GM19324 (cell line): ENCODE data around the gene ANKRD23.

Experiments used
- ATAC-seq: cut with Tn5 transposase; IDR thresholded peaks from one replicate; pipeline ENCODE4 v1.9.1; 2021; ENCODE audit warnings: mild to moderate bottlenecking, moderate library complexity; ENCODE audit not compliant: unreplicated experiment, low FRiP score

The ANKRD23 gene

DNA sequence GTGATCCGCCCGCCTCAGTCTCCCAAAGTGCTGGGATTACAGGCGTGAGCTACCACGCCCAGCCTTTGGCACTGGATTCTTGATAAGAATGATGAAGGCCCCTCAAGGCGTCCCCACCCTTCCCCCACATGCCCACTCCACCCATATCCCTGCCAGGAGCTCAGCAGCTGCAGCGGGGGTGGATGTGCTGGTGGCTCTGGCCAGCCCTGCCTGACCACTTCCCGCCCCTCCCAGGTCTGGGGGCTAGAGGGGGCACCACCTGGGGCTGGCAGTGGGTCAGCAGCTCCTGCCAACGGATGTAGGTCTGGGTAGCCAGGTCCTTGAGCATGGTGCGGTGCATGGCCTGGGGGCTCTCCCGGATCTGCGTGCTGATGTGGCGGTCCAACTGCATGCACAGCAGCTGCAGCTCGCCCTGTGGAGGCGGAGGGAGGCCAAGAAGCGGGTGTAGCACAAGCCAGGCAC lies 33.8 kb upstream of the ANKRD23 start:
- no peak for ATAC-seq

DNA sequence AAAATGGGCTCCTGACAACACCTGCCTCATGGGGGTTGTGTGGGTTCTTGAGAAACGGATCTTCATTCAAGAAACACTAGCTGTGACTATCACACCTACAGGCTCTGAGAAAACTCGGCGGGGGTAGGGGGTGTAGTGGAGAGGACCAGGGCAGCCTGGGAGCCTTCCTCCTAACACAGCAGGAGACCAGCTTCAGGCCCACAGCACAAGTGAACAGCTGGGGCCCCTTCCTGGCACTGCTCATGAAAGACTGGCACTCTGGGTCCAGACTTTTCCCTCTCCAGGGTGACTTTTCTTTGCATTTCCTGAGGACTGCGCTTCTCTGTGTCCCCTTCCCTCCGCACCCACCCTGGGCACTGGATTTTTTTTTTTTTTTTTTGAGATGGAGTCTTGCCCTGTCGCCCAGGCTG lies 33.2 kb upstream of the ANKRD23 start:
- no peak for ATAC-seq

DNA sequence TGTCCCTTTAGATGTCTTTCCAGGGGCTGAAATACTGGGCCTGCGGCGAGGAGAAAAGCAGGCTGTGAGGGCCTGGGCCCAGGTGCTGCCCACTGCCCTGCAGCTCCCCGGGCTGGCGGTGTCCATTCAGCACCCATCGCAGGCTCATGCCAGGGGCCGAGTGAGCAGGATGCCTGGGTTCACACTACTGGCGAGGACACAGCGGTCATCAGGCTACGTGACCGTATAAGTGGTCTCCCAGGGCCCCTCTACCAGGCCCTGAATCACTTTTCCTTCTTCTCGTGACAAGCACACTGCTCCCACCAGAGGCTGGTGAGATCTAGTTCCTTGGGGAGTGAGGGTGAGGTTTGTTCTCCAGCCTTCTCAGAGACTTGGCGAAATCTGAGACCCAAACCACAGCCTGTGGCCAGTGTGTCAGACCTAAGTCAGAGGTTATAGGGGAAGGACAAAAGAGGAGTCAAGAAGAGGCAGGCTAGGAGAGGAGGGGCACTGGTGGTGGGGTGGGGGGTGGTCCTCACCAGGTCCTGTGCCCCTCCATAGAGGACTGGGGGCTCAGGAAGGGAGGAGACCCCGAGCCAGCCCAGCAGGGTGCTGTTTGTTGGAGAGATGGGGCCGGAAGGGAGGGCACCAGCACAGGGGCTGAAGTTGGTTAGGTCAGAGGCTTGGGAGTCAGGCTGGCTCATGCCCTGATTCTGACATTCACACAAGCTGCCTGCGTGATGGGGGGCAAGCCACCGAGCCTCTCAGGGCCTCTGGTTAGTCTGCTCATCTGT lies 32.6 kb upstream of the ANKRD23 start:
- ATAC-seq = no peak

DNA sequence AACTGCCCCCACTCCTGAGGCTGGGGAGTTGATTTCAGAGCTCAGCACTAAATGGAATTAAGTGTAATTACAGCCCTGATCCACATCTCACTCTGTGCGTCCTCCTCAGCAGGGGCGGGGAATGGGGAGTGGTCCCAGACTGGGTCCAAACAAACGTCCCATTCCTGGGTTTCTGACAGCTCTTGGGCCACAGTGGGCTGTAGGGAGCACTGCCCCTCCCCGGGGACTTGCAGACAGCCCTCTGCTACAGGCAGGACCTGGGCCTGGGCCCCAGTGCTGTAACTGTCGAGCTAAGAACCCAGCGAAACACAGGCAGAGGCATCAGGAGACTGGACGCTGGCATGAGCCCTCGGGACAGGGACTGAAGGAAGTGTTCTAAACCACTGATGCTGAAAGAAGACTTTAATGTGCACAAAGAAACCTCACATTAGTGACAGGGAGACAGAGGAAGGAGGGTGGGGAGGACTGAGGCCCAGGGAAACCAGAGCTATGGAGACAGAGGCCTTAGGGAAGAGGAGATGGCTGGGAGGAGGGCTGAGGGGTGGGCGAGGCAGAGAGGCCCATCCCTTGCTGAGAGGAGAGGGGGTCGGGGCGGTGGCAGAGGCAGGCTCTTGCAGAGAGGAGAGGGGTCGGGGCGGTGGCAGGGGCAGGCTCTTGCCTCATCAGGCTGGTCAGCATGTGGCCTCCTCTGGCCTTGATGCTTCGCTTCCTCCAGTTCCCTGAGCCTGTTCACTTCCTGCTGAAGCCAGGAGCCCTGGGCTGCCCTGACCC lies 31.9 kb upstream of the ANKRD23 start:
- no peak for ATAC-seq

DNA sequence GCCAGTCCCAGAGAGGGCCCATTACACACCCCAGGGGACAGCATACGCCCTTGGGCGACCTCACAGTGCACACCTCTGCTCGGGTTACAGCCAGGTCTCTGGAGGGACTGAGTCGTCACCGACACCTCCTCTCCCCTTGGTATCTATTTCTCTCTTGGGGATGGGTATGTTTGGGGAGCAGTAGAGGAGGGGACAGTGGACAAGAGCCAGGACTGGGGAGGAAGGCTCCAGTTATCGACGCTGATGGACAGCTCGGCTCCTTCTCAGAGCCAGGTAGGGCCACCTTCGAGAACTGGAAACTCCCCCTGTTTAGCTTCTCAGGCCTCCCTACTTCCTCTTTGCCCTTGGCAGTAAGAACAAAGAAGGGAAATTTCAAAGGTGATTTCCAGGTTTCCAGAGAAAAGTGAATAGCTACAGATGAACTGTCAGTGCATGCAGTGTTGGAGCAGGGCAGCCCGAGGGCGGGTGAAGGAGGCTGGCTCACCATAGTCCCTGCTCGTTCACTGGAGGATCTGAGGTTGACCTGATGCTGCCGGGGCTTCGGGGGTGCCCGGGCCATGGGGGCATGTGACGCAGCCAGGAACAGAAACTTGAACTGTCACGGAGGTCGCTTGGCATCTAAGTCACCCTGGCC lies 30.5 kb upstream of the ANKRD23 start:
- ATAC-seq = no peak

DNA sequence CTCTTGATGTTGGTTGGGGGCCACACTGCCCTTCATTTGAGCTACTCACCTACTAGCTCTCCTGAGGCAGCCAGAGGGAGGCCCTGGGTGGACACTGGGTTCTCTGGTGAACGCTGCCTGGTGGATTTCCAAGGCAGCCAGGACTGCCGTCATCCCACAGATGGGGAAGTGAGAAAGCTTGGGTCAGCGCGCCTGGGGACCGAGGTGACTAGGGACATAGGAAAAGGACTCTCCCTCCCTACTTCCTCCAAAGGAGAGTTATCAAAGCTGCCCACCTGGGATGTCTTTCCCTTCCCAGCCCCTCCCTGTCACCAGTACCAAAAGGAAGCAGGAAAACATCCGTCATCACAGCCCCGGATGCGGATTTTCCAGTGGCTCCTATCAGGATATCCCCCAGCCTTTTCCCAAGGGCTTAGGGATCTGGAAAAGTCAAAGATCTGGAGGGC lies 29.9 kb upstream of the ANKRD23 start:
- no peak for ATAC-seq

DNA sequence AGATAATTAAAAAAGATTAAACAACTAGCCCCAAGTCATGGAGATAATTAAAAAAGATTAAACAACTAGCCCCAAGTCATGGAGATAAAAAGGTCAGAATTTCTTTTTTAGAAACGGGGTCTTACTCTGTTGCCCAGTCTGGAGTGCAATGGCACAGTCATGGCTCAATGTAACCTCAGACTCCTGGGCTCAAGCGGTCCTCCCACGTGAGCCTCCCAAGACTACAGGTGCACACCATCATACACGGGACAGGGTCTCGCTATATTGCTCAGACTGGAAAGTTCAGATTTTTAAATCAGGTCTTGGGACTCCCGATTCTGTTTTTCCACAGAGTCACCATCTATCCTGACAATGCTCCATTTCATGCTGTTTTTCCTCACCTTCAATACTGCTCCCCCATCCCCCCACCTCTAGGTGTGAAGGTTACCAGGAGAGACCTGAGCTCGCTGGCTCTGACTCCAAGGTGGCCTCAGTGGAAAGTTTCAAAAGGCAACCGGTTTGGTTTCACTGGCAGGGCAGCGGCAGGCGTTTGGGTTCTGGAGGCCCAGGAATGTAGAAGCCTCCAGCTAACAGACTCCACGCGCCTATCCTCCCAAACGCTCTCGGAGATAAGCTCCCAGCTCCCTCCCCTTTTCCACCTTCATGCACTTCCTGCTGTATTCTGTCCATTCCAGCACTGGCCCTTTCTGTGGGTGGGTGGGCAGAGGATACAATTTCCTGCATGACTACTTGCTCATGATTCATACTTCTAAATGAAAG lies 28.9 kb upstream of the ANKRD23 start:
- no peak for ATAC-seq

DNA sequence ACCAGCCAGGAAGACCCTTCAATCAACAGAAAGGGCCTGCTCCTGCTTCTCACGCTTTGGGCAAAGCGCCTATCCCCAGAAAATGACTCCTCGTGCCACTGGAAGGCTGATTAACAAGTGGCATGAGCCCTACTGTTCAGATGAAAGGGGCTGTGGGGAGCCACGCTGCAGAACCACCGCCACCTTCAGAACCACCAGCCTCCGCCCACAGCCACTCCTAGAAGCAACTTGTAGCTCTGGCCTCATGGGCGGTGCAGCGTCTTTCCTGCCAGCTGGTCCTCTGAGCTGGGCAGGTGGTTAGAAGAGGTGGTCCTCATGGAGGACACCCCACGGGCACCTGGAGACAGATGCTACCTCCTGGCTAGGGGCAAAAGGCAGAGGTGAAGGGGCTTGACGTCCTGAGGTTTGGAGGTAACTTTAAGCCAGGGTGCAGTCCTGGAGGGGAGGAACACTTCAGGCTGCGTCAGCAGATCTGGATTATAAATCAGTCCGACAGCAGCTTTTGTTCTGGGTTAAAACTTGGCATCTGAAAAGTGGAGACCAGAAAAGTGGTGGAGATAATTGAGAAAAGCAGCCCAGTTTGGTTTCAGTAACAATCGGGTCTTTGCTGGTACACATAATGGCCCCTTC lies 26.9 kb upstream of the ANKRD23 start:
- ATAC-seq = no peak

DNA sequence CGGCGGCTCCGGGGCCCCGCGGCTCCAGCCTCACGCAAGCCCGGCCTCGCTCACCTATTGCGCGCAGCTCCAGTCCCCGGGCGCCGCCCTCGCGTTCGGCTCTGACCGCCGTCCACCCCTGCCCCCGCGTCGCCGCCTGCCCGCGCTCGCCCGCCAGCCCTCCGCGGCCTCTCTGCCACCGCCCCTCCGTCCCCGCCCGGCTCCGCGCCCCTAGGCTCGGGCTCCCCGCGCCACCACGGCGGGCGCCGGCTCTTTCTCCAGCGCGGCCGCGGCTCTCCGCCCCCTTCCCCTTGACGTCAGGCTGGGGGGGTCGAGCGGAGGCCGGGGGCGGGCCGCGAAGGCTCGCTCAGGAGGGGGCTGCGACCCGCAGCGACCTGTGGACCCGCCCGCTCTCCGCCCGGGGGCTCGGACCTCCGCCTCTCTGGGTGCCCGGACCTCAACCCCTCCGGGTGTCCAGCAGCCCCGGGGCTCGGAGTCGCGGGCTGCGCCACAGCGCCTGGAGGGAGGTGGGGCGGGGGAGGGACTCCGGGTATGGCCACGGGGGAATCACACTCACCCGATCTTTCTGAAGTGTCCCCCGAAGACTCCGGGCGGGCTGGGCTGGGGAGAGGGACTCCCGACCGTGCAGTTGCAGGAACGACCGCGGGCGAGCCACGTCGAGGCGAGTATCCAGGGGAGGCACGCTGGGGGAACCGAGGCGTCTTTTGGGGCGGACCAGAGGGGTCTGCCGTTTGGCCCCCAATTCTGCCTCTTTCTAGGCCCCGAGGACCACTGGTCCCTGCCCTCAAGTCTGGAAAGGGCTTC lies 26.2 kb upstream of the ANKRD23 start, which contains the start of gene SEMA4C:
TSS of gene SEMA4C (minus strand) at position 259 of the 804 bp plus-strand sequence. CDS start 2,194 bp downstream, outside the sequence.
- ATAC-seq = no peak

DNA sequence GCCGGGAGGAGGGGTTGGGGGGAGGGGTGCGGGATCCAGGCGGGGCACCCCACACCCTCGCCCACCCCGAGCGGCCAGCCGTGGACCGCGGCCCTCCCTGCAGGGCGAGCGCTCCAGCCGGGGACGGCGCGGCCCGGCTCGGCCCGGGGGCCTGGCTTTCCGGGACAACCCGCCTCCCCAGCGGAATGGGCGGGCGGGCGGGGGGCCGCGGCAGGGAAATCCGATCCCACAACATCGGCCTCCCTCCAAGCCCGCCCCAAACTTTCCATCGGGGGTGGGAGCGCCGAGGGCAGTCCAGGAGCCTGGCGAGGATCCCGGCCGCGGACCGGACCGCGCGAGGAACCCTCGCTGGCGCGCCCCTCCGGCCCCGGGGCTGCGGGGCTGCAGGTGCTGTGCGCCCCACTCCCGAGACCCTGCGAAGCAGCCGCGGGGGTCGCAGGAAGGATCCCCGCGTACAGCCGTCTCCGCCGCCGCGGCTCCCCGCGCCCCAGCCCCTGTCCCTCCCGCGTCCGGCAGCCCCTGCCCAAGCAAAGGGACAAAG lies 25.5 kb upstream of the ANKRD23 start:
- ATAC-seq = no peak

DNA sequence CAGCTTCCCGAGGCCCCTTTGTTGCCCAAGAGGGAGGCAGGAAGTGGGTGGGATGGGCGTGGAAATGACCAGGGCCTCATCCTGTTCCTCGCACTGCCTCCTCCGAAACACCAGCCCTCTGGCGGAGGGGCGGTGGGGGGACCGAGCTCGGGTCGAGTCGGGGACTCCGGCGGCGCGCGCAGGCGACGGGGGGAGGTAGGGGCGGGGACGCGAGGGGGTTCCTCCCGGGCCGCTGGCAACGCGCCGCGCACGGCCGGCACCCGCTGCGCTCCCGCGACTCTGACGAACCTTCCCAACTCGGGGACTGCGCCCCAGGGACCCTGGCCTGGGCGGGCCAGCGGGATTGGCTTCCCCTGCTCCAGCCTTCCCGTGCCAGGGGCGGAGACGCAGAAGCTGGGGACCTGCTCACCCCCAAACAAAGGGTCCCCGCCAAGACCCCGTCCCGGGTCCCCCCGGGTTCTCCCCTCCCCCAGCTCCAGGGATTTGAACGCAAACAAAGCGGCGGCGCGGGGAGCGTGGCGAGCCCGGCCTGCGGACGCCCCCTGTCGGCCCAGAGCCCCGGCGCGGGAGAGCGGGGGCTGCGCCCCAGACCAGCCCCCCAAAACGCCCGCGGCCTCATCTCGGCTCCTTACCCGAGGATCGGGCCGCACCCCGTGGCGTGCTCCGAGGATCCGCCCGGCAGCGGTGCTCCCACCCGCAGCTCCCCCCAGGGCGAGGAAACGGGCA lies 24.9 kb upstream of the ANKRD23 start:
- no peak for ATAC-seq

DNA sequence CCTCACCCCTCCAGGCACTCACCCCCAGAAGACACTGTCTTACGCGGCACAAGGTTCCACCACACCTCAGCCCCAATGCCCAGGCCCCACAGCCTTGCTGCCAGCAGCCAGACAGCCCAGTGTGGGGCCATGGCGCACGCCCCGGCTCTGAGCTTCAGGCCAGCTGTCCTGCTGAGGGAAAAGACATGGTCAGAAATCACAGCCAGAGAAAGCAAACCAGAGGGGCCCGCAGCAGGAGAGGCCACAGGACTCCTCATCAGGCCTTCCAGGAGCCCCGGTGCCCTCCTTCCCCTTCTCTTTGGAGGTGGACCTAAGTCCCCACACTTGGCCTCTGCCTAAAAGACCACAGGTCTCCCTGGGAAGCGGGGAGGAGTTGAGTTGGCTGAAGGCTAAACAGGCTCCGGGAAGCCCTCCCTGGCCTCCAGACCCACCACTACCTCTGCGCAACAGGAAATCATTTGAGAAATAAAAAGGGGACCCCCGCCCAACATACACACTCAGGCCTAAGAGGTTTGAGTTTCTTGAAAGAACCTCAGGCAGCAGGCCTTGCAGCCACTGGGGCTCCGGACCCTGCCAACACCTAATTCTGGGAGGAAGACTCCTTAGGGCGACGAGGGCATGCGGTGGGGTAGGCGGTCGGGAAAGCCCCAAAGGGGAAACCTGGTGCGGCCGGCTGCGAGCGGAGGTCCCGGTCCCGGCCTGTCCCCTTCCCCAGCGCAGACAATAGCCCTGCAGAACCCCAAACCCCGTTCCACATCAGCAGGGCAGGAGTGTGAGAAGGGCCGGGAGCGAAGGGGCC lies 24.1 kb upstream of the ANKRD23 start:
- no peak for ATAC-seq

DNA sequence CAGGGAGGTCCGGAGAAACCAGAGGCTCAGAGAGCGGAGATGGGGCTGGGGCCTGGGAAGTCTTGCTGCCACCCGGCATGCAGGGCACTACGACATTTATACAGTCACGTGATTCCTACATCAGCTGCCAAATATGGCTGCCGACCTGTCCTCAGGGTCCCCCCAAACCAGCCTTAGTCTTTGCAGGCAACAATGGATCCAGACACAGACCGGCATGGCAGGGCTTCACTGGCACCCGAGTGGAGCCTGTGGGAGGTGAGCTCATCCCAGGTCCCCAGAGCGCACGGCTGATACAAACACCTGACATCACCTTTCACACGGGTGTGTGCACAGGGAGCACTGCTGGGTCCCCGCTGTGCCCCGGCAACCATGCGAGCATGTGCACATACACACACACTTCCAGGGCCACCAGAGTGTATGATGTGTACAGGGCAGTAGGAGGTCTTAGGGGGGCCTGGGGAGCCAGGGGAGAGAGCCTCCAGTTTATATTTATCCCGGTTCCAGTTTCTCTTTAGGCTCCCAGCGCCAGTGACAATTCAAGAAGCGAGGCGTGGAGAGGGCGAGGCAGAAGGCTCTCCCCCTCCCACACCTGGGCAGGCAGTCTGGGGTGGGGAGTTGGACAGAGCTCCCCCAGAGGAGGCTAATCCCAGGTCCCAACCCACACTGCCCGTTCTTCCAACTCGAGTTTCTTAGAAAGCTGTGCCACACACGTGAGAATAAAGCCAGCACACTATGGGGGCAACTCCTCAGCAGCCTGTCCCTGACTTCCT lies 23.4 kb upstream of the ANKRD23 start:
- no peak for ATAC-seq

DNA sequence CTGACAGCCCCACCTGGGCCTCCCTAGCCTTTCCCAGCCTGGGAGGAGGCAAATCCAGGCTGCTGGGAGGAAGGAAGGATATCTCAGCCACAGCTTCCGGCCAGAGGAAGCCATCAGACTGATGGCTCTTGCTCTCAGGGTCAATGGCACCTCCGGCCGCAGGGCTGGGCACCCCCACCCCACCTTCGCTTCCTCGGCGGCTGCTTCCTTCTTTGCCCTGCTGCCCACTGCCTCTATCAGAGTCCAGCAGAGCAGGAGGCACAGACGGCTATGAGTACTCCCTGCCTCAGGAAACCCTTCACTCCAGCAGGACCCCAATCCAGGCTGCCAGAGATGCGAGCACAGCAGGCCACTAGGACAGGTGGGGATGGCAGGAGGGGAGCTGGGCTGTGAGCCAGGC lies 22.8 kb upstream of the ANKRD23 start:
- ATAC-seq = no peak

DNA sequence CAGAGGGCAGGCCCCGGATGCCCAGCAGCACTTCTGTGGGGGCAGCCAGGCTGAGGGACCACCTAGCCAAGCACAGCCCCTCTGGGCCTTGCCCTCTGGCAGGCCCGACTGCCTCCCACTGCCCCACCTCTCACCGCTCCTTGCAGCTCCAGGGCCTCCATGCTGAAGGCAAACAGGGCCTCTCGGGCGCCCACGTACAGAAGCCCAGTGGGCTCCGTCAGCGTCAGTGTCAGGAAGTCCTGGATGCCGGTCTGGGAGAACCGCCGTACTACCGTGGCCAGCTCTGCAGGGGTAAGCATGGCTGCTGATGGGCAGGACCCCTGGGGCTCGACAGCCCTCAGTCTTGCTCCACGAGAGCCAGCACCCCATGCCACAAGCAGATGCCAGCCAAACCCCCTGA lies 22.3 kb upstream of the ANKRD23 start:
- no peak for ATAC-seq

DNA sequence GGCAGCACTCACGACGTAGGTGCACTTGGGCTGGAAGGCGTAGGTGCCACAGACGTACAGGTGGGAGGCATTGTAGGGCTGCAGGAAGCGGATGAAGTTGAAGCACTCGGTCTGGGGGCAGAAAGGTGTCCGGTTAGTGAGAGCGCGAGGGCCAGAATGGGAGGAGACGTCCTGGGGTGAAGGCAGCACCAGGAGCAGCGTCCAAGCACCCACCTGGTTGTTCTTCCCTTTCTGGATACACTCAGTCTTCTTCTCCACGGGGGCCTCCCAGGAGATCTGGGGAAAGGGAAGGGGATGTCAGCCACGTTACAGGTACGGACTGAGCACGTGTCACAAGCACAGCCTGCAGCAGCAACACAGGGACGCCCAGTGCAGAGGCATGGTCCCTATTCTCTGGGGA lies 21.8 kb upstream of the ANKRD23 start:
- ATAC-seq = no peak
